Neural progenitor cell (in vitro differentiated cells): Measurements from ENCODE around the gene BBS9. TPM values are rescaled to one million over a fixed set of nuclear protein-coding genes. Genes with fewer than 3 reads are reported as not detected.

Experiments used
- DNase-seq: peaks from one replicate; pipeline ENCODE4 v3.0.0-alpha.2; 2016; ENCODE audit warnings: low spot score
- H2AFZ ChIP-seq: fragments of 200-600 bp; sonication (generic); replicated peaks from 2 replicates; pipeline ENCODE4 v1.6.1; 2016; ENCODE audit warnings: antibody characterized with exemption
- H3F3A ChIP-seq: fragments of 200-600 bp; sonication (generic); 2 replicates; pipeline ENCODE4 v1.6.1; 2016; ENCODE audit warnings: antibody characterized with exemption, low read depth
- H3K27ac ChIP-seq: fragments of 200-600 bp; sonication (generic); 2 replicates; pipeline ENCODE4 v1.5.1; 2016; ENCODE audit warnings: mild to moderate bottlenecking
- H3K27me3 ChIP-seq: fragments of 200-600 bp; sonication (generic); 2 replicates; pipeline ENCODE4 v1.6.1; 2016; ENCODE audit warnings: mild to moderate bottlenecking, moderate library complexity
- H3K36me3 ChIP-seq: fragments of 200-600 bp; sonication (generic); 2 replicates; pipeline ENCODE4 v1.5.1; 2016
- H3K4me1 ChIP-seq: fragments of 200-600 bp; sonication (generic); 2 replicates; pipeline ENCODE4 v1.6.1; 2016; ENCODE audit warnings: mixed run types
- H3K4me2 ChIP-seq: fragments of 200-600 bp; sonication (generic); 2 replicates; pipeline ENCODE4 v1.6.1; 2016
- H3K4me3 ChIP-seq: fragments of 200-600 bp; sonication (generic); 2 replicates; pipeline ENCODE4 v1.5.1; 2016
- H3K79me2 ChIP-seq: fragments of 200-600 bp; sonication (generic); 2 replicates; pipeline ENCODE4 v1.6.1; 2016; ENCODE audit warnings: low read depth
- H3K9ac ChIP-seq: fragments of 200-600 bp; sonication (generic); 2 replicates; pipeline ENCODE4 v1.6.1; 2016
- H3K9me3 ChIP-seq: fragments of 200-600 bp; sonication (generic); 2 replicates; pipeline ENCODE4 v1.5.1; 2016; ENCODE audit warnings: low read depth
- H4K20me1 ChIP-seq: fragments of 200-600 bp; sonication (generic); 2 replicates; pipeline ENCODE4 v1.6.1; 2016; ENCODE audit warnings: low read depth
- H3K27ac Mint-ChIP-seq: 3 replicates; pipeline ENCODE4 v1.8.0; 2021; ENCODE audit warnings: mixed read lengths
- H3K27me3 Mint-ChIP-seq: 2 replicates; pipeline ENCODE4 v1.8.0; 2022; ENCODE audit warnings: low read depth, mild to moderate bottlenecking, inconsistent platforms, moderate library complexity, mixed read lengths; ENCODE audit not compliant: insufficient read depth
- H3K36me3 Mint-ChIP-seq: 3 replicates; pipeline ENCODE4 v1.8.0; 2021; ENCODE audit warnings: mixed read lengths
- H3K4me1 Mint-ChIP-seq: 3 replicates; pipeline ENCODE4 v1.8.0; 2021; ENCODE audit warnings: mixed read lengths
- H3K4me3 Mint-ChIP-seq: 3 replicates; pipeline ENCODE4 v1.8.0; 2021; ENCODE audit warnings: mild to moderate bottlenecking, moderate library complexity, mixed read lengths
- H3K9me3 Mint-ChIP-seq: 3 replicates; pipeline ENCODE4 v1.8.0; 2020; ENCODE audit warnings: mixed read lengths
- EZH2 ChIP-seq: fragments of 200-600 bp; sonication (generic); IDR thresholded peaks from 2 replicates; pipeline ENCODE4 v1.6.1; 2017; ENCODE audit warnings: antibody characterized with exemption, mild to moderate bottlenecking, moderate library complexity
- EZH2phosphoT487 ChIP-seq: fragments of 200-600 bp; sonication (generic); IDR thresholded peaks from 2 replicates; pipeline ENCODE4 v1.6.1; 2017; ENCODE audit warnings: antibody characterized with exemption
- total RNA-seq: library from RNA; depleted of rRNA; stranded (reverse); fragments of >200 nt; gene quantifications from 2 replicates; pipeline ENCODE4 v1.2.3, GENCODE V29; 2015; ENCODE audit warnings: low replicate concordance
- TF ChIP-seq, protein P1 (sequence below): fragments of 200-600 bp; sonication (generic); IDR thresholded peaks from 2 replicates; pipeline ENCODE4 v1.5.1; 2017; ENCODE audit warnings: antibody characterized with exemption, mild to moderate bottlenecking

The BBS9 gene
- total RNA-seq, 1 donor from 2014 or later, result 40.3 TPM

- H3K4me2 ChIP-seq, result no peak overlapping the region
- no peaks in the 10 kb centered on the region for H3K79me2 ChIP-seq
- no peaks in the 10 kb centered on the region for H4K20me1 ChIP-seq
- no peaks in the 10 kb centered on the region for H3K36me3 ChIP-seq
- H3K4me3 Mint-ChIP-seq, result no peak overlapping the region
- H2AFZ ChIP-seq, result no peak overlapping the region
- no peaks in the 10 kb centered on the region for H3K4me1 Mint-ChIP-seq
- H3K4me1 ChIP-seq, result no peaks in the 10 kb centered on the region
- no peaks in the 10 kb centered on the region for H3K36me3 Mint-ChIP-seq
- no peak overlapping the region for H3K27ac ChIP-seq
- no peak overlapping the region for H3K27ac Mint-ChIP-seq
- no peaks in the 10 kb centered on the region for H3F3A ChIP-seq
- H3K9ac ChIP-seq, result no peak overlapping the region
- no peaks in the 10 kb centered on the region for H3K27me3 ChIP-seq
- no peaks in the 10 kb centered on the region for H3K9me3 Mint-ChIP-seq
- TF ChIP-seq, protein P1, sequence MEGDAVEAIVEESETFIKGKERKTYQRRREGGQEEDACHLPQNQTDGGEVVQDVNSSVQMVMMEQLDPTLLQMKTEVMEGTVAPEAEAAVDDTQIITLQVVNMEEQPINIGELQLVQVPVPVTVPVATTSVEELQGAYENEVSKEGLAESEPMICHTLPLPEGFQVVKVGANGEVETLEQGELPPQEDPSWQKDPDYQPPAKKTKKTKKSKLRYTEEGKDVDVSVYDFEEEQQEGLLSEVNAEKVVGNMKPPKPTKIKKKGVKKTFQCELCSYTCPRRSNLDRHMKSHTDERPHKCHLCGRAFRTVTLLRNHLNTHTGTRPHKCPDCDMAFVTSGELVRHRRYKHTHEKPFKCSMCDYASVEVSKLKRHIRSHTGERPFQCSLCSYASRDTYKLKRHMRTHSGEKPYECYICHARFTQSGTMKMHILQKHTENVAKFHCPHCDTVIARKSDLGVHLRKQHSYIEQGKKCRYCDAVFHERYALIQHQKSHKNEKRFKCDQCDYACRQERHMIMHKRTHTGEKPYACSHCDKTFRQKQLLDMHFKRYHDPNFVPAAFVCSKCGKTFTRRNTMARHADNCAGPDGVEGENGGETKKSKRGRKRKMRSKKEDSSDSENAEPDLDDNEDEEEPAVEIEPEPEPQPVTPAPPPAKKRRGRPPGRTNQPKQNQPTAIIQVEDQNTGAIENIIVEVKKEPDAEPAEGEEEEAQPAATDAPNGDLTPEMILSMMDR, result peak; percentile 64
- no peak for TF ChIP-seq EZH2
- H3K27me3 Mint-ChIP-seq, result no peaks in the 10 kb centered on the region
- no peak overlapping the region for H3K4me3 ChIP-seq
- peak; percentile 53 for DNase-seq
- no peaks in the 10 kb centered on the region for H3K9me3 ChIP-seq
These were observed 205.0 kb downstream of the BBS9 start for GRCh38 chr7:33334349-33334748.

DNA sequence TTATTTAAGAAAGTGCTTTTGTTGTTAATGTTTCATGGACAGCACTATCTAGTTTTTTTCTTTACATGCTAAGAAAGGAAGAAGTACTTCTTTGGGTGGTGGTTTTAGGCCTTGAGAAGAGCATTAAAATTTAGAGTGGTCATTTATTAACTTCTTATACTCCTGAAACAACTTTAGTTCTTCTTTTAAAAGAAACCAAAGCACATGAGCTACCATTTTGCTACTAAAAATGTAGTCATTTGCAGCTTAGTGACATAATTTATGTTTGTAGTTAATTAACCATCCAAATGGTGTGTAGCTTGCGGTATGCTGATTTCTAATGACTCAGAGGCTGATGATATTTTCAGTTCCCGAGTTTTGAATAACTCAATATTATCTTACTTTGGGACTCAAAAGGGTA, 207.5 kb downstream of the BBS9 start:
- Histone ChIP-seq H3K4me1 (no peaks in the 10 kb centered on the region), H3K36me3 (no peaks in the 10 kb centered on the region), H2AFZ (no peak overlapping the region), H3K4me2 (no peak overlapping the region), H3K79me2 (no peaks in the 10 kb centered on the region), H3K9me3 (no peaks in the 10 kb centered on the region), H3K27me3 (no peaks in the 10 kb centered on the region), H3F3A (no peaks in the 10 kb centered on the region), H4K20me1 (no peaks in the 10 kb centered on the region), H3K4me3 (no peak overlapping the region), H3K9ac (no peak overlapping the region), H3K27ac (no peak overlapping the region)
- H3K27ac Mint-ChIP-seq, result no peak overlapping the region
- H3K27me3 Mint-ChIP-seq, result no peaks in the 10 kb centered on the region
- DNase-seq, result no peak
- no peaks in the 10 kb centered on the region for H3K9me3 Mint-ChIP-seq
- TF ChIP-seq EZH2phosphoT487 (no peak), EZH2 (no peak)
- TF ChIP-seq, protein P1, result no peak
- H3K36me3 Mint-ChIP-seq, result no peaks in the 10 kb centered on the region
- no peak overlapping the region for H3K4me3 Mint-ChIP-seq
- H3K4me1 Mint-ChIP-seq, result no peaks in the 10 kb centered on the region

GRCh38 chr7:33339074-33339790, 209.9 kb downstream of the BBS9 start:
- Histone ChIP-seq H3K9me3 (no peaks in the 10 kb centered on the region), H2AFZ (no peak overlapping the region), H3K79me2 (no peaks in the 10 kb centered on the region), H3K4me2 (no peak overlapping the region), H3K27ac (no peak overlapping the region), H3F3A (no peaks in the 10 kb centered on the region), H3K36me3 (no peaks in the 10 kb centered on the region), H3K9ac (no peak overlapping the region), H3K4me3 (no peak overlapping the region), H3K27me3 (no peaks in the 10 kb centered on the region), H4K20me1 (no peaks in the 10 kb centered on the region), H3K4me1 (no peaks in the 10 kb centered on the region)
- no peak overlapping the region for H3K27ac Mint-ChIP-seq
- no peaks in the 10 kb centered on the region for H3K36me3 Mint-ChIP-seq
- TF ChIP-seq, protein P1, result no peak
- TF ChIP-seq EZH2 (no peak), EZH2phosphoT487 (no peak)
- no peaks in the 10 kb centered on the region for H3K4me1 Mint-ChIP-seq
- H3K9me3 Mint-ChIP-seq, result no peaks in the 10 kb centered on the region
- H3K27me3 Mint-ChIP-seq, result no peaks in the 10 kb centered on the region
- no peak overlapping the region for H3K4me3 Mint-ChIP-seq
- DNase-seq, result no peak
